Stimulated activated CD4-positive, alpha-beta T cell treated with anti-CD3 and anti-CD28 coated beads, TNF-alpha, amount 100 ng/mL, for 4 hours (primary cell): ENCODE measurements around the gene FNIP2.
"Not testable (repeated sequence)": the region's sequence is repeated elsewhere in the genome, so short reads cannot be mapped to it uniquely, and the experiment has no call there.

Experiments used
- DNase-seq, 3 experiments: peaks; one replicate each; pipeline ENCODE4 v3.0.0-alpha.2; 2020; ENCODE audit warnings: low read depth in 3 of 3

Gene FNIP2

GRCh38 chr4:158870282-158870625 is 101.4 kb downstream of the FNIP2 start:
- no peak for DNase-seq

GRCh38 chr4:158870626-158871334 is 102.0 kb downstream of the FNIP2 start:
- DNase-seq: no peak

- DNase-seq: no peak
Measured at GRCh38 chr4:158871335-158871724, 102.5 kb downstream of the FNIP2 start.

- DNase-seq: no peak
Measured at GRCh38 chr4:158873795-158874401, 105.1 kb downstream of the FNIP2 start.

- no peak for DNase-seq
Measured at GRCh38 chr4:158875026-158875425, 106.2 kb downstream of the FNIP2 start.

- DNase-seq: no peak
Measured at GRCh38 chr4:158875455-158875854, 106.6 kb downstream of the FNIP2 start.

GRCh38 chr4:158877069-158877468 is 108.2 kb downstream of the FNIP2 start:
- DNase-seq: no peak

GRCh38 chr4:158882142-158882541 is 113.3 kb downstream of the FNIP2 start:
- DNase-seq: not testable (repeated sequence)

- no peak for DNase-seq
Measured at GRCh38 chr4:158884280-158884679, 115.5 kb downstream of the FNIP2 start.

- DNase-seq: no peak
Measured at GRCh38 chr4:158885564-158885963, 116.7 kb downstream of the FNIP2 start.

GRCh38 chr4:158890294-158890693 is 121.5 kb downstream of the FNIP2 start:
- no peak for DNase-seq

GRCh38 chr4:158891256-158891655 is 122.4 kb downstream of the FNIP2 start:
- DNase-seq: no peak

- no peak for DNase-seq
Measured at GRCh38 chr4:158894826-158895225, 126.0 kb downstream of the FNIP2 start.

GRCh38 chr4:158895797-158896576 is 127.2 kb downstream of the FNIP2 start:
- no peak for DNase-seq

- not testable (repeated sequence) for DNase-seq
Measured at GRCh38 chr4:158896577-158897238, 127.9 kb downstream of the FNIP2 start.

GRCh38 chr4:158900408-158900807 is 131.6 kb downstream of the FNIP2 start:
- DNase-seq: not testable (repeated sequence)

GRCh38 chr4:158902280-158903078 is 133.7 kb downstream of the FNIP2 start:
- DNase-seq: not testable (repeated sequence)

GRCh38 chr4:158903079-158903456 is 134.2 kb downstream of the FNIP2 start:
- DNase-seq: no peak

GRCh38 chr4:158903472-158904043 is 134.7 kb downstream of the FNIP2 start:
- no peak for DNase-seq

- DNase-seq: no peak
Measured at GRCh38 chr4:158904815-158905214, 136.0 kb downstream of the FNIP2 start.

GRCh38 chr4:158906073-158906472 is 137.2 kb downstream of the FNIP2 start:
- DNase-seq: no peak
